Mucosa of gallbladder (tissue), 1 donor: ENCODE data around the gene PSMD3. TPM values are rescaled to one million over a fixed set of nuclear protein-coding genes. Genes with fewer than 3 reads are reported as not detected.
"Not testable (repeated sequence)": the region's sequence is repeated elsewhere in the genome, so short reads cannot be mapped to it uniquely, and the experiment has no call there.

Source experiments
- DNase-seq: peaks from one replicate; pipeline ENCODE4 v3.0.0-alpha.2; 2020; ENCODE audit warnings: low spot score
- total RNA-seq: library from RNA; stranded (reverse); gene quantifications from one replicate; pipeline ENCODE4 v1.2.1, GENCODE V29; 2021
- donor health status: DM: no; HTN: no; CAD: no.

Gene PSMD3
- total RNA-seq, 1 donor from 2014 or later: 69.5 TPM

- no peak for DNase-seq
These were observed 16.2 kb downstream of the PSMD3 start for GRCh38 chr17:39996800-39997199.

- DNase-seq: no peak
These were observed 16.9 kb downstream of the PSMD3 start for GRCh38 chr17:39997543-39997942.

GRCh38 chr17:39999067-39999466, 18.5 kb downstream of the PSMD3 start:
- no peak for DNase-seq

- DNase-seq: no peak
These were observed 19.6 kb downstream of the PSMD3 start for GRCh38 chr17:40000161-40000560.

- not testable (repeated sequence) for DNase-seq
These were observed 20.7 kb downstream of the PSMD3 start for GRCh38 chr17:40001335-40001734.

GRCh38 chr17:40004072-40004471, 23.5 kb downstream of the PSMD3 start:
- DNase-seq: no peak

GRCh38 chr17:40004712-40005111, 24.1 kb downstream of the PSMD3 start:
- DNase-seq: no peak

GRCh38 chr17:40005520-40005919, 24.9 kb downstream of the PSMD3 start:
- DNase-seq: no peak

- not testable (repeated sequence) for DNase-seq
These were observed 30.4 kb downstream of the PSMD3 start for GRCh38 chr17:40010946-40011500.

- DNase-seq: not testable (repeated sequence)
These were observed 31.5 kb downstream of the PSMD3 start for GRCh38 chr17:40012017-40012647.

GRCh38 chr17:40014375-40014980, 33.9 kb downstream of the PSMD3 start:
- DNase-seq: no peak

- DNase-seq: no peak
These were observed 34.7 kb downstream of the PSMD3 start, which contains the start of gene CSF3 for GRCh38 chr17:40015005-40015997. Gene CSF3 (plus strand): TSS chr17:40015440. CDS start chr17:40015475, 35 bp downstream.

- DNase-seq: no peak
These were observed 35.7 kb downstream of the PSMD3 start for GRCh38 chr17:40015998-40016985.

- no peak for DNase-seq
These were observed 36.9 kb downstream of the PSMD3 start for GRCh38 chr17:40017422-40018080.

- no peak for DNase-seq
These were observed 37.9 kb downstream of the PSMD3 start for GRCh38 chr17:40018211-40019121.

GRCh38 chr17:40019140-40019991, 38.8 kb downstream of the PSMD3 start:
- DNase-seq: no peak

GRCh38 chr17:40020146-40020545, 39.5 kb downstream of the PSMD3 start:
- no peak for DNase-seq

- DNase-seq: no peak
These were observed 40.9 kb downstream of the PSMD3 start for GRCh38 chr17:40021451-40021971.
